ENCODE data around the gene MACROD2. TPM values are rescaled to one million over a fixed set of nuclear protein-coding genes. Genes with fewer than 3 reads are reported as not detected.
A peak's percentile ranks its signal among the peaks of the same experiment; 100 is the strongest.

Gene MACROD2
- total RNA-seq, 4 donors from 2014 or later, result 1.8 to 4.8 (median 2.9) TPM

DNA sequence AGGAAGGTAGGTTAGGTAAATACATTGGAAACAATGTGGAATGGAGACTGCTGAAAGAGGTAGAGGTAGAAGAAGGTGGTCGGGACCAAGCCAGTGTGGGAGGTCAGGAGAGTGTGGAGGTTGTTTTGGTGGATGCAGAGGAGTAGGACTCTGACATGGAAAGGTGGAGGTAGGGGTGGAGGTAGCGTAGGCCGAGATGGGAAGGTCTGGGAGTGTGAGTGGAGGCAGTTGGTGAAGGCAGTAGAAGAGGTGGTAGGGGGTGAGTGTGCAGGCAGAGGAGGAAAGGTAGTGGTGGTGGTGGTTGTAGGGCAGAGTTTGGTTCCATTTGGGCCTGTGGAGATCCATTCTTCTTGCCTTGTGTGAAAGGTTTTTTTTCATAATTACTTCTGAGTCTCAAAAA is 941.7 kb downstream of the MACROD2 start:
- no peak for TF ChIP-seq POLR2A (IDR thresholded peaks at IDR 0.05)
- TF ChIP-seq, protein P1, sequence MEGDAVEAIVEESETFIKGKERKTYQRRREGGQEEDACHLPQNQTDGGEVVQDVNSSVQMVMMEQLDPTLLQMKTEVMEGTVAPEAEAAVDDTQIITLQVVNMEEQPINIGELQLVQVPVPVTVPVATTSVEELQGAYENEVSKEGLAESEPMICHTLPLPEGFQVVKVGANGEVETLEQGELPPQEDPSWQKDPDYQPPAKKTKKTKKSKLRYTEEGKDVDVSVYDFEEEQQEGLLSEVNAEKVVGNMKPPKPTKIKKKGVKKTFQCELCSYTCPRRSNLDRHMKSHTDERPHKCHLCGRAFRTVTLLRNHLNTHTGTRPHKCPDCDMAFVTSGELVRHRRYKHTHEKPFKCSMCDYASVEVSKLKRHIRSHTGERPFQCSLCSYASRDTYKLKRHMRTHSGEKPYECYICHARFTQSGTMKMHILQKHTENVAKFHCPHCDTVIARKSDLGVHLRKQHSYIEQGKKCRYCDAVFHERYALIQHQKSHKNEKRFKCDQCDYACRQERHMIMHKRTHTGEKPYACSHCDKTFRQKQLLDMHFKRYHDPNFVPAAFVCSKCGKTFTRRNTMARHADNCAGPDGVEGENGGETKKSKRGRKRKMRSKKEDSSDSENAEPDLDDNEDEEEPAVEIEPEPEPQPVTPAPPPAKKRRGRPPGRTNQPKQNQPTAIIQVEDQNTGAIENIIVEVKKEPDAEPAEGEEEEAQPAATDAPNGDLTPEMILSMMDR (IDR thresholded peaks at IDR 0.05), result no peak
- H3K36me3 ChIP-seq, result no peaks in the 10 kb centered on the region
- H3K4me1 ChIP-seq, result no peaks in the 10 kb centered on the region
- intact Hi-C loops (cut with DNase I), result no loop called here
- no peak overlapping the region for H3K4me3 ChIP-seq
- H3K9me3 ChIP-seq, result peaks cover 0 to 15% (median 6%) of the 10 kb centered on the region in 3 donors
- WGBS, 2 donors, result 86 to 93% methylated on average over 3 of the region's 3 CpGs
- H3K27ac ChIP-seq, result no peak overlapping the region
- no peak for DNase-seq
- H3K27me3 ChIP-seq, result no peaks in the 10 kb centered on the region

DNA sequence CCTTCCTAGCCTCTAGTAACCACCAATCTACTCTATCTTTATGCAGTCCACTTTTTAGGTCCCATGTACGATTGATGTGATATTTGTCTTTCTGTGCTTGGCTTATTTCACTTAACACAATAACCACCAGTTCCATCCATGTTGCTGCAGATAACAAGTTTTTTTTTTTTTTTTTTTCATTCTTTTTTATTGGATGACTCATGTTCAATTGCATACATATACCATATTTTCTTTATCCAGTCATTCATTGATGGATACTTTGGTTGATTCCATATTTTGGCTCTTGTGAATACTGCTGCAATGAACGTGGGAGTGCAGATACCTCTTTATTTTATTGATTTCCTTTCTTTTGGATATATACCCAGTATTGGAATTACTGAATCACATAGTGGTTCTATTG is 942.5 kb downstream of the MACROD2 start:
- Histone ChIP-seq H3K4me1 (no peaks in the 10 kb centered on the region), H3K4me3 (no peak overlapping the region), H3K27me3 (no peaks in the 10 kb centered on the region), H3K27ac (no peak overlapping the region), H3K36me3 (no peaks in the 10 kb centered on the region), H3K9me3 (peaks cover 0 to 15% (median 6%) of the 10 kb centered on the region in 3 donors)
- TF ChIP-seq POLR2A (IDR thresholded peaks at IDR 0.05), result no peak
- TF ChIP-seq, protein P1 (IDR thresholded peaks at IDR 0.05), result no peak
- intact Hi-C loops (cut with DNase I), result no loop called here
- WGBS, 2 donors, result 71 to 78% methylated on average over 2 of the region's 2 CpGs
- no peak for DNase-seq

DNA sequence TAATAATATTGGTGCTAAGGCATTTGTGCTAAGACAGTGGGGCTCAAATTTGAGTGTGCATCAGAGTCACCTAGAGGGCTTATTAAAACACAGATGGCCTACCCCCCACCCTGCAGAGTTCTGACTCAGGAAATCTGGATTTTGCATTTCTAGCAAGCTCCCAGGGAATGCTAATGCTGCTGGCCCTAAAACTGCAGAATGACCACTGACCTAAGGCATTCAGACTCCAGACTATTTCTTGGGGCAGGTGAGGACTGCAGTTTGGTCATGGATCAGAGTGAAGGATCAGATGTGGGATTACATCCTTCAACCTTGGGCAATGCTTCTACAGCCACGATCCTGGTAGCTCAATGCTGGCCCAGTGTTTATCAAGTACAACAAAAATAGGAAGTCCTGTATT is 952.2 kb downstream of the MACROD2 start:
- Histone ChIP-seq H3K27me3 (no peaks in the 10 kb centered on the region), H3K4me1 (no peaks in the 10 kb centered on the region), H3K4me3 (no peak overlapping the region), H3K36me3 (no peaks in the 10 kb centered on the region), H3K27ac (no peak overlapping the region), H3K9me3 (no peaks in the 10 kb centered on the region)
- no peak for TF ChIP-seq POLR2A (IDR thresholded peaks at IDR 0.05)
- TF ChIP-seq, protein P1 (IDR thresholded peaks at IDR 0.05), result no peak
- WGBS, 2 donors, result 64 to 85% methylated on average over 1 of the region's 1 CpG
- intact Hi-C loops (cut with DNase I), result no loop called here
- DNase-seq, result no peak

DNA sequence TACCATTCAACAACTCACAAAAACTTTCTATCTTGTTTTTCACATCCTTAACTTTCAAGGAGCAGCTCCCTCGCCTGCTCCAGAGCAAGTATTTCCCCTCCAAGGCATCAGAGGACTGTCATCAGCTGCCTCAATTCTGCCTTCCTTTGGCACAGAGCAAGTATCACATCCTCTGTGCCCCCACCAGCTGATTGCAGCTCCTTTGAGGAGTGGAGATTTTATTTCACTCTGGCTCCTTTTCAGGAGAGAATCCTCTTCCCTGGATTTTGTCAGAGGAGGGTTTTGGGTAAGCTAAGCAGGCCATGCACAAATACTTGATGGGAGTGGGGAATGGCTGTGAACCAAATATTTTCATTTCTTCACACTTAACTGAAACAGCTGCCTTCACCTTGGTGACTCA is 952.6 kb downstream of the MACROD2 start:
- no peaks in the 10 kb centered on the region for H3K36me3 ChIP-seq
- WGBS, 2 donors, result 50 to 64% methylated on average over 1 of the region's 1 CpG
- intact Hi-C loops (cut with DNase I), result no loop called here
- H3K9me3 ChIP-seq, result no peaks in the 10 kb centered on the region
- no peak for DNase-seq
- no peak overlapping the region for H3K27ac ChIP-seq
- no peaks in the 10 kb centered on the region for H3K27me3 ChIP-seq
- no peaks in the 10 kb centered on the region for H3K4me1 ChIP-seq
- H3K4me3 ChIP-seq, result no peak overlapping the region
- no peak for TF ChIP-seq POLR2A (IDR thresholded peaks at IDR 0.05)
- TF ChIP-seq, protein P1 (IDR thresholded peaks at IDR 0.05), result no peak

DNA sequence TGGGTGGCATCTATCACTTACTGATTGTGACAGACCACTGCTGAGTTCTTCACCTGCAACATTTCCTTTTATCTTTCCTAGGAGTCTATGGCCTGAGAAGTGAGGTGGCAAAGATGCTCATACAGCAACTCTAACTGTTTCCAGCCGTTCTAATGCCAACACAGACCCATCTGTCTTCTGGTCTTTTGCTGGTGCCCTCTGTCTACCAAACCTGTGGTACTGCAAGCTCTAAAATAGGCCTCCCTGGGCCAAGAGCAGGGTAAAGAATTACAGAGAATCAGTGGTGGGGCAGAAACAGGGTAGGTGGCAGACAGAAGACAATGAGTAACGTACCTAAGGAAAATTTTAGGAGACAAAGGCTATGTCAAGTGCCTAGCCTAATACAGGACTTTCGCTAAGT is 953.1 kb downstream of the MACROD2 start:
- intact Hi-C loops (cut with DNase I), result no loop called here
- no peak overlapping the region for H3K4me3 ChIP-seq
- TF ChIP-seq POLR2A (IDR thresholded peaks at IDR 0.05), result no peak
- TF ChIP-seq, protein P1 (IDR thresholded peaks at IDR 0.05), result peak in 1 of 6 experiments; percentile 34
- DNase-seq, result no peak
- H3K36me3 ChIP-seq, result no peaks in the 10 kb centered on the region
- H3K27ac ChIP-seq, result no peak overlapping the region
- H3K4me1 ChIP-seq, result no peaks in the 10 kb centered on the region
- 84 to 86% methylated on average over 3 of the region's 3 CpGs for WGBS, 2 donors
- no peaks in the 10 kb centered on the region for H3K9me3 ChIP-seq
- H3K27me3 ChIP-seq, result no peaks in the 10 kb centered on the region
